Breast epithelium (tissue), 3 donors: ENCODE data around the gene RWDD1.

Source experiments
- POLR2A ChIP-seq: fragments of 450-650 bp; IDR thresholded peaks from one replicate; pipeline ENCODE4 v1.6.1; 2016; ENCODE audit warnings: antibody characterized with exemption, mild to moderate bottlenecking, moderate library complexity
- POLR2AphosphoS5 ChIP-seq, 3 donors: sonication (generic); formaldehyde crosslinking; IDR thresholded peaks; one replicate each; pipeline ENCODE4 v1.6.1; 2017; ENCODE audit warnings: antibody characterized with exemption in 3 of 3
- TF ChIP-seq, protein P1 (sequence below), 3 donors: fragments of 450-650 bp; IDR thresholded peaks; one replicate each; pipeline ENCODE4 v1.5.1; 2016 to 2017; ENCODE audit warnings: antibody characterized with exemption in 3 of 3, mild to moderate bottlenecking in 3 of 3, moderate library complexity in 3 of 3

DNA sequence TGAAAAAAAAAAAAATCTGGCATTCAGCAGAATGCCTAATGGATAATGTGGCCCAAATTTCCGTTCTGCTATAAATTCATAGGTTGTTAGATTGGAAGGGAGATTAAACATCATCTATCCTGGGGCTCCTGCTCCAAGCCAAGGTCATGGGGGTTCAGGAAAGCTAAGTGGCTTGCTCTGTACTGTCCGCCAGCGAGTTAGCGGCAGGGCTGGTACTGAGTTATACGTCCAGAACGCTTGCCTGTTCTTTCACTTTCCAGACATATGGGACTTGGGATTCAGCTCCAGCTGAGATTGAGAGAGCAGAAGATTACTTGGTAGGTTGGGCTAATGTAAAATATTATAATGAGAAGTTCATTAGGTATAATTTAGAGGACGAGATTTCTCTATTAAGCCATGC, 858 bp downstream of the RWDD1 start:
- TF ChIP-seq, protein P1, sequence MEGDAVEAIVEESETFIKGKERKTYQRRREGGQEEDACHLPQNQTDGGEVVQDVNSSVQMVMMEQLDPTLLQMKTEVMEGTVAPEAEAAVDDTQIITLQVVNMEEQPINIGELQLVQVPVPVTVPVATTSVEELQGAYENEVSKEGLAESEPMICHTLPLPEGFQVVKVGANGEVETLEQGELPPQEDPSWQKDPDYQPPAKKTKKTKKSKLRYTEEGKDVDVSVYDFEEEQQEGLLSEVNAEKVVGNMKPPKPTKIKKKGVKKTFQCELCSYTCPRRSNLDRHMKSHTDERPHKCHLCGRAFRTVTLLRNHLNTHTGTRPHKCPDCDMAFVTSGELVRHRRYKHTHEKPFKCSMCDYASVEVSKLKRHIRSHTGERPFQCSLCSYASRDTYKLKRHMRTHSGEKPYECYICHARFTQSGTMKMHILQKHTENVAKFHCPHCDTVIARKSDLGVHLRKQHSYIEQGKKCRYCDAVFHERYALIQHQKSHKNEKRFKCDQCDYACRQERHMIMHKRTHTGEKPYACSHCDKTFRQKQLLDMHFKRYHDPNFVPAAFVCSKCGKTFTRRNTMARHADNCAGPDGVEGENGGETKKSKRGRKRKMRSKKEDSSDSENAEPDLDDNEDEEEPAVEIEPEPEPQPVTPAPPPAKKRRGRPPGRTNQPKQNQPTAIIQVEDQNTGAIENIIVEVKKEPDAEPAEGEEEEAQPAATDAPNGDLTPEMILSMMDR (IDR thresholded peaks at IDR 0.05), result no peak
- TF ChIP-seq POLR2A (no peak), POLR2AphosphoS5 (IDR thresholded peaks at IDR 0.05) (no peak)
